Neural crest cell (in vitro differentiated cells): ENCODE measurements around the gene KRTAP5-10. TPM values are rescaled to one million over a fixed set of nuclear protein-coding genes. Genes with fewer than 3 reads are reported as not detected.
"Not testable (repeated sequence)": the region's sequence is repeated elsewhere in the genome, so short reads cannot be mapped to it uniquely, and the experiment has no call there.

Experiments
- DNase-seq: peaks from one replicate; pipeline ENCODE4 v3.0.0; 2021; ENCODE audit warnings: low read depth, mixed read lengths, low spot score
- H3K27ac Mint-ChIP-seq: one replicate; pipeline ENCODE4 v1.8.0; 2021; ENCODE audit warnings: mild to moderate bottlenecking, mixed read lengths; ENCODE audit not compliant: unreplicated experiment
- H3K27me3 Mint-ChIP-seq: 2 replicates; pipeline ENCODE4 v1.8.0; 2021; ENCODE audit warnings: low read depth, mild to moderate bottlenecking, mixed read lengths
- H3K36me3 Mint-ChIP-seq: 2 replicates; pipeline ENCODE4 v1.8.0; 2021; ENCODE audit warnings: low read depth, mild to moderate bottlenecking, mixed read lengths
- H3K4me1 Mint-ChIP-seq: 2 replicates; pipeline ENCODE4 v1.8.0; 2021; ENCODE audit warnings: mixed read lengths
- H3K4me3 Mint-ChIP-seq: one replicate; pipeline ENCODE4 v1.8.0; 2021; ENCODE audit warnings: mild to moderate bottlenecking, mixed read lengths
- H3K9me3 Mint-ChIP-seq: 2 replicates; pipeline ENCODE4 v1.8.0; 2021; ENCODE audit warnings: mixed read lengths
- CTCF ChIP-seq: fragments of 200-600 bp; sonication (generic); conservative IDR thresholded peaks from 2 replicates; pipeline ENCODE4 v1.5.0; 2021; ENCODE audit warnings: antibody characterized with exemption, mild to moderate bottlenecking
- total RNA-seq: library from RNA; stranded (reverse); gene quantifications from 2 replicates; pipeline ENCODE4 v1.2.1, GENCODE V29; 2021

Gene KRTAP5-10
- total RNA-seq, 1 donor from 2014 or later, result not detected

GRCh38 chr11:71562120-71562519 lies 3.2 kb upstream of the KRTAP5-10 start:
- no peak overlapping the region for H3K4me3 Mint-ChIP-seq
- H3K27ac Mint-ChIP-seq, result no peak overlapping the region
- H3K27me3 Mint-ChIP-seq, result peaks cover 12% of the 10 kb centered on the region
- no peak for DNase-seq
- peaks cover 9% of the 10 kb centered on the region for H3K4me1 Mint-ChIP-seq
- H3K36me3 Mint-ChIP-seq, result peaks cover 2% of the 10 kb centered on the region
- peaks cover 4% of the 10 kb centered on the region for H3K9me3 Mint-ChIP-seq
- no peak for TF ChIP-seq CTCF

- H3K36me3 Mint-ChIP-seq, result peaks cover 2% of the 10 kb centered on the region
- peaks cover 15% of the 10 kb centered on the region for H3K4me1 Mint-ChIP-seq
- no peak overlapping the region for H3K4me3 Mint-ChIP-seq
- DNase-seq, result peak; percentile 25
- no peak overlapping the region for H3K27ac Mint-ChIP-seq
- H3K9me3 Mint-ChIP-seq, result peaks cover 2% of the 10 kb centered on the region
- H3K27me3 Mint-ChIP-seq, result peaks cover 12% of the 10 kb centered on the region
- peak; percentile 57 for TF ChIP-seq CTCF
These were observed 2.0 kb upstream of the KRTAP5-10 start for GRCh38 chr11:71563406-71563805.

GRCh38 chr11:71564430-71564829 lies 933 bp upstream of the KRTAP5-10 start:
- Mint-ChIP-seq H3K27me3 (peaks cover 12% of the 10 kb centered on the region), H3K4me1 (peaks cover 15% of the 10 kb centered on the region), H3K4me3 (no peak overlapping the region), H3K27ac (no peak overlapping the region), H3K36me3 (peaks cover 2% of the 10 kb centered on the region), H3K9me3 (peaks cover 2% of the 10 kb centered on the region)
- DNase-seq, result no peak
- TF ChIP-seq CTCF, result no peak

GRCh38 chr11:71566081-71566620 lies 788 bp downstream of the KRTAP5-10 start:
- Mint-ChIP-seq H3K4me1 (peaks cover 15% of the 10 kb centered on the region), H3K36me3 (no peaks in the 10 kb centered on the region), H3K27me3 (peaks cover 12% of the 10 kb centered on the region), H3K4me3 (no peak overlapping the region), H3K27ac (no peak overlapping the region), H3K9me3 (no peaks in the 10 kb centered on the region)
- no peak for TF ChIP-seq CTCF
- DNase-seq, result no peak

- DNase-seq, H3K9me3 Mint-ChIP-seq, H3K4me3 Mint-ChIP-seq, H3K36me3 Mint-ChIP-seq: not testable (repeated sequence)
- Mint-ChIP-seq H3K27ac (peak overlapping the region; percentile 23), H3K4me1 (peaks cover 15% of the 10 kb centered on the region), H3K27me3 (peaks cover 12% of the 10 kb centered on the region)
These were observed 1.6 kb downstream of the KRTAP5-10 start for GRCh38 chr11:71566626-71567599.

- not testable (repeated sequence) for H3K4me3 Mint-ChIP-seq, H3K27ac Mint-ChIP-seq, H3K27me3 Mint-ChIP-seq, H3K9me3 Mint-ChIP-seq, H3K36me3 Mint-ChIP-seq, DNase-seq
- H3K4me1 Mint-ChIP-seq, result peaks cover 15% of the 10 kb centered on the region
These were observed 2.3 kb downstream of the KRTAP5-10 start for GRCh38 chr11:71567633-71568032.
